Activated CD8-positive, alpha-beta memory T cell treated with anti-CD3 and anti-CD28 coated beads, Interleukin-2, amount 50 U/mL, for 4 hours (primary cell): Measurements from ENCODE around the gene IL1F10.

Experiments used
- DNase-seq: peaks from one replicate; pipeline ENCODE4 v3.0.0-alpha.2; 2020

The IL1F10 gene, protein sequence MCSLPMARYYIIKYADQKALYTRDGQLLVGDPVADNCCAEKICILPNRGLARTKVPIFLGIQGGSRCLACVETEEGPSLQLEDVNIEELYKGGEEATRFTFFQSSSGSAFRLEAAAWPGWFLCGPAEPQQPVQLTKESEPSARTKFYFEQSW

DNA sequence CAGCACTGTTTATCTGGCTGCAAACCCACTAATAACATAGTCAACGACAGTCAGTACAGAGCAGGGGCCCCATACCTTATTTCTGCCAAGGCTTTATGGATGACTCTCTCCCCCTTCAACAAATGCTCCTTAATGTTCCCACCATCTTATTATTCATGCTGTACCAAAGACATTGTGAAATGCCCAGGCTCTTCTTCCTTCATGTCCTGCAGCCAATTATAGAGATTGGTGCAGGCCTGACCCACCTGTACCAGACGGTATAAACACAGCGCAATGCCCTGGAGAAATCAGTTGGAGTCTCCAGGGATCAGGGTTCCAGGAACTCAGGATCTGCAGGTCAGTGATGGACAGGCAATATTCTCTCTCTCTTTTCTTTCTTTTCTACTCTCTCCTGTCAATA lies at the start of gene IL1F10:
Gene IL1F10 (plus strand): TSS at position 290 of the 400 bp plus-strand sequence. CDS start 4,769 bp downstream, outside the sequence.
- DNase-seq = no peak

DNA sequence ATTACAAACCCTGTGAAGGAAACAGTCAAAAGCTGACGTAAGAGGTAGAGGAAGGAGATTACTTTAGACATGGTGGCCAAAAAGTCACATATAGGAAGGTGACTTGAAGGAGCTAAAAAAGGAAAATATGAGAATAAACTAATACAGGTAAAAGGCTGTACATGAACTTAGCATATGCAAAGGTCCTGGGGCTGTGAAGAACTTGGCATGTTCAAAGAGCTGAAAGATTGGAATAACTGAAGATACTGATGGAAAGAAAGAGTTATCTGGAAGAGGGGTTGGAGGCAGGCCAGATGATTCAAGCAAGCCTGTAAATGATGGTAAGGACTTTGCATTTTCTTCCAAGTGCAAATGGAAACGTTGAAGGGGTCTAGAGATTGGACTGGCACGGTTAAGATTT lies 49.3 kb upstream of the IL1F10 start:
- no peak for DNase-seq

DNA sequence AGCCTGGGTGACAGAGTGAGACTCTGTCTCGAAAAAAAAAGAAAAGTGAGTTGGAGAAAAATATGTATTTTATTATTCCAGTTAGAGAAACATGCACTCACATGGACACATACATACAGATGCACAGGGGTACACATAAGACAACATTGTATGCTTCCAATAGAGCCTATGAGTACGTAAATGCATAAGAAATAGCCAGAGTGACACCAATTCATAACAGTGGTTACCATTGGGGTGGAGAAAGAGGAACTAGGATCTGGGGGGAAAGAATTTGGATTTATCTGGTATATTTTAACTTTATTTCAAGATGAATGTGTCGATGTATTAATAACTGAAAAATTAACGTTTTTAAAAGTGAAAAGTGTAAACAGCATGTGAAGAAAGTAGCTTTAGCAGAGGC lies 46.5 kb upstream of the IL1F10 start:
- DNase-seq = no peak

DNA sequence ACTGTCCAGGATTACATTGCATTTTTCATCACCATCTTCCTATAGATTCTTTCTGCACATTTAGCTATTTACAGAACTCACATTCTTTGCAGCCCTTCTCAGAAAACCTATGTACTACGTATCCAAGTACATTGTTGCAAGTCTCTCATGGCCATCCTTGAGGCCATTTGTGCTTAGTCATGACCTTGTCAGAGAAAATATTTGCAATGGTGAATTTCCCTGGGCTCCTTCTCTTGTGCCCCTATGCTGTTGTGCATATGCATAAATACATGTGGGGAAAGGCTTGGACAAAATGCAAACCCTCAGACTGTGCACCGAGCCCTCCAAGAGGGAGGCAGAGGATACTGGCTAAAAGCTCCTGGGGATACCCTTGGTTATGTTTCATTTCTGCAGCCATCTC lies 43.0 kb upstream of the IL1F10 start:
- DNase-seq = no peak

DNA sequence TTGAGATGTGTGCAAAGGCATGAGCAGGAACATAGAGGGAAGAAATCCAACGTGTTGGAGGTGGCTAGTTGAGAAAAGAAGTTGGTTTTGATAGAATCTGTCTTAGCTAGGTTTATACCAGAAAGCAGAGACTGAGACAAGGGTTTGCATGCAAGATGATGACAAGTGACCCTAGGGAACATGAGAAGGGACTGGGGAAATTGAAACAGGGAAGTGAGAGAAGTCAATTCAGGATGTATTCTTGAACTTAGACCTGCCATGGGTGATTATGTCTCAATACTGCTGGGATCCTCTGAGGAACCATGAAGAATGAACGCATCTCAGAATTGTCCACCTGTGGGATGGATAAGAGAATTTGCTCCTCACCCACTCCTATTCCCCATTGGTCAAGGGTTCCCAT lies 42.0 kb upstream of the IL1F10 start:
- DNase-seq = no peak

DNA sequence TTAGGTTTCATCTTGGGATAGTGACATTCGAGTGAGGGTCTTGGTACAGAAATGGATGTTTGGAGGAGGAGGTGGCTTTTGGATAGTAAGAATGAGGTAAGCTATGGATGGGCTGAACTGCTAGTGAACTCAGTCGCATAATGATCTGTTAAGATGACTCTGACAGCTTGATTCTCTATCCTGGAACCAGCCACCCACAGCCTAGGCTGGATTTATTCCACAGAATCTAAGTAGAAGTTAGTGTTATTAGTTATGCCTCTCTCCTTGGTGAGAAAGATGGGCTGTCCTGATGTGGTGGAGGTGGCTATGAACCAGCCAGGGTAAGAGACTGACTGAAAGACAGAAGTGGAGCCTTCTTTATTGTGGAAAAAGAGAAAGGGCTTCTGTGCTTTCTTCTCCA lies 40.1 kb upstream of the IL1F10 start:
- no peak for DNase-seq

DNA sequence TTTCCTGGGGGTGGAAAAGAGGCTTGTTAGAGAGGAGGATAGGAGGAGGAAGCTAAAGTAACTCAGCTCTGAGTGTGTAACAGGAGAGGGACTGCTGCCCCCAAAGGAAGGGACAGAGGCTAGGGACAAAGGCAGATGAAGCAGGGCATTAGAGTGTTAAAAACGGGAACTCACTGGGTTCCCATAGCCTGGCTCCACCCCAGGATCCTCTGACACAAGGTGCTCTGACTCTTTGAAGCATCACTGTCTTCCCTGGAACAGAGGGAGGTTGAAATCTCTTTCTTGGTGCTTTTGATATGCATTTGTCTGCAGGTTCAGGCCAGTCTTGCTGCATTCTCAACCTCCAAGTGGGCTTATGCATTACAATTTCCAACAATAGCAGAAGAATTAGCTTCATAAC lies 39.7 kb upstream of the IL1F10 start:
- DNase-seq = no peak

DNA sequence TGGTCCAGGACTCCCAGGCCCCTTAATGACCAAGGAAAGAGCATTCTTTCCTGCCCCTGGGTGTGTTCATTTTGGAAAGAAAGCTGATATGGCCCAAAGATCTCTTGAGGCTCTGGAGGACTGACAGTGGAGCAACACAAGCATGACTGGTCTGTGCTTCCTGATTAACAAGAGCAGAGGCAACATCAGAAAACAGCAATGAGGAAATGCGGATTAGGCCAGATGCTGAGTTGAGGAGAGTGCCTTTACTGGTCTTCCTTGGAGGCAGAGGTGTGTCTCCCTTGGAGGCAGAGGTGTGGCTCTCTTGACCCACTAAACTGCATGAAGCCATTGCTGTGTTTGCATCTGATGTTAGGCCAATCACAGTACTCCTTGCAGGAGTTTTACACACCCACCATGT lies 35.0 kb upstream of the IL1F10 start:
- DNase-seq = no peak

DNA sequence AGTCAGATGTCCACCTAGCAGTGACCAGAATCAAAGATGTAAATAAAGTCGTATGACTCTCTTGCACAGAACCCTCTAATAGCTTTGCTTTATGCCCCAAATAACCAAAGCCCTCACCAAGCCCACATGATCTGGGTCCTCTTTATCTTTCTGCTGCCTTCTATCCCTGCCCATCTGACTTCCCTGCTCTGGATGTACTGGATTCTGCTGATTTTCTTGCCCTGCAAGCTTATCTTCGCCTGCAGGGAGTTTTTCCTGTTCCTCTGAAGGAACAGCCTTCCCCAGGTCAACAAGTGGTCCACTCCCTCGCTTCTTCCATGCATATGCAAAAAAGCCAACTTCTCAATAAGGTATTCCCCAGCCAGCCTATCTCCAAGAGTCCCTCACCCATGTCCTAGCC lies 33.8 kb upstream of the IL1F10 start:
- DNase-seq = no peak

DNA sequence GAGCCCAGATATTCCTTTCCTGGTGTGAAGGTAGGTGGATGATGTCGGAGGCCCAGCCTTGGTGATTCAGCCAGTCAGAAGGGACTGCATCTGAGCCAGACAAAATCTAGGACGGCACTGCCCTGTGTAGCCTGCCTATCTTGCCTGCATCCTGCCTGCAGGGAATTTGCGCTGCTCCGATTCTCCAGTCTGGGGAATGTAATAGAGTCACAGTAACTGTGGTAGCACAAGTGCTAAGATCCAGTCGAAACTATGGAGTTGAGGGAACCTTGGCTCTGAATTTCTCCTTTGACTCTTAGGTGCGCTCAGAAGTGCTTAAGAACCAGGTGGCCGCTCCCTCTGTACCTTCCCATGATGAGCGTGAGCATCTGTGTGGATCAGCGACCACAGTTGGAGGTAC lies 31.0 kb upstream of the IL1F10 start:
- DNase-seq = no peak

DNA sequence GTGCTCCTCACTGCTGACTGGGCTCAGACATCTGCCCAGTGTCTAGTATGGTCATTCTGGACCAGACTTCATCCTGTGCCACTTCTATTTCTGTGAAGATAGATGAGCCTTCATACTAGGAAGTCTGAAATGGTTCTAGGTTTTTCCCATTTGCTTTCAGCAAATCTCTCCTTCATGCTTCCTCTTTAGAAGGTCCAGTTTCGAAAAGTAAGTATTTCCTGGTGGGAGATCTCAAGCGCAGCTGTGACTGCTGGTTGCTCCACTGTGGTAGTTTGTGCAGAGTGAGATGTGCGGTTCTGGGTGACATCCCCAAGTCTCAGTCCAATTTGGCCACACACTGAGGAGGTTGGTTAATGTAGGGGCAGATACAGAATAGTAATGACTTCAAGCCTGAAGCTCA lies 29.5 kb upstream of the IL1F10 start:
- no peak for DNase-seq

DNA sequence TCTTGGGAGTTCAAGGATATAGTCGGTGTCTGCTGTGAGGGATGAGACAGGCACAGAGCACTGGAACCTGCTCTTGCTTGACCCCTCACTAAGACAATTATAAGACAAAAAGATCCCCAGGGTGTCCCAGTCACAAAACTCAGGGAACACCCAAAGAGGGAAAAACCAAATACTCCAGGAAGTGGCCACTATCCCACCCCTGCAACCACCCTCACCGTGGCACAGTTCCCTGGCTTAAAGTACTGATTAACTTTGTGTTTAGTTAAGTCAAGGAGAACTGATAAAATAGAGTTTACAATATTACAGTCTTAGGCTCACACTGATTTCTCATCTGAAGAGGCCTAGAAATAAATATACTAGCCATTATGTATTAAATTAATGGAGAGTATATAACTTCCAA lies 28.6 kb upstream of the IL1F10 start:
- no peak for DNase-seq

DNA sequence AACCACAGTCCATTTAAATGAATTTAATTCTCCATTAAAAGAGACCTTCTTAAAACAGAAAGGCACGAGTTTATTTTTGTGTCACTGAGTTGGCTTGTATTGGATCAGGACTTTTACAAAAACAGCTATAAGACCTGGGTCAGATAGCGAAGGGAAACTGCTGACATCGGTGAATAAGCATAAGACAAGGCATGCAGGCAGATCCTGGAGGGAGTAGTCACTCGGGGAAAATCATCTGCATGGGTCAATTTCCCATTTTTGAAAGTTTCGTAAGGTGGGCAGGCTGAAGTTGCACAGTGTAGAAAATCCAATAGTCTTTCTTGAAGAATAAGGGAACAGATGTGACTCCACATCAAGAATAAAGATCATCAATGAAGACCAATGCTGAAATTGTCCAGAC lies 28.1 kb upstream of the IL1F10 start:
- DNase-seq = no peak

DNA sequence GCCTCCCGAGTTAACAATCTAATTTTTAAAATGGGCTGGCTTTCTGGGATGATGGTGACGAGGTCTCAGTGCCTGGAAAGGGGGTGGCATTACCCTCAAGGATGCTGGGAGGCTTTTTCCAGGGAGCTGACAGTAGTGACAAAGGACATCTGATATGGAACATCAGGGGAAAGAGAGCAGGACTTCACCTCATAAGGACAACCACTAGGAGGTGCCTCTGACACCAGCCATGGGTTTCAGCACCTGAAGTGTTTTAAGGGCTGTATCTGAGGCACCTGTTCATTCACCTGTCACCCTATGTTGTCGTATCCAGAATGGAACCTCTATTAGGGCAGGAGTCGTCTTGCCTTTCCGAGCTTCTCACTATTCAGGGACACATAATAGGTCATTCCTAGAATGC lies 25.9 kb upstream of the IL1F10 start:
- DNase-seq = no peak

DNA sequence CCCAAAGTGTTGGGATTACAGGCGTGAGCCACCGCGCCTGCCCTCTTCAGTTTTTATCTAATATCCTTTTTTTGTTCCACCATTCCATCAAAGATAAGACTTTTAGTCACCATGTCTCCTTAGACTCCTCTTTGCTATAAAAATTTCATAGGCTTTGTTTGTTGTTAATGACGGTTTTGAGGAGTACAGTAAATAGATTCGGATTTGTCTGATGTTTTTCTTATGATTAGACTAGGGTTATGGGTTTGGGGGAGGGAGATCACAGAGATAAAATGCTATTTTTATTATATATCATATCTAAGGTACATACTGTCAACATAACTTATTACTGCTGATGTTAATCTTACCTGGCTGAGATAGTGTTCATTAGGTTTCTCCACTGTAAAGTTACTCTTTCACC lies 21.3 kb upstream of the IL1F10 start:
- DNase-seq = no peak

DNA sequence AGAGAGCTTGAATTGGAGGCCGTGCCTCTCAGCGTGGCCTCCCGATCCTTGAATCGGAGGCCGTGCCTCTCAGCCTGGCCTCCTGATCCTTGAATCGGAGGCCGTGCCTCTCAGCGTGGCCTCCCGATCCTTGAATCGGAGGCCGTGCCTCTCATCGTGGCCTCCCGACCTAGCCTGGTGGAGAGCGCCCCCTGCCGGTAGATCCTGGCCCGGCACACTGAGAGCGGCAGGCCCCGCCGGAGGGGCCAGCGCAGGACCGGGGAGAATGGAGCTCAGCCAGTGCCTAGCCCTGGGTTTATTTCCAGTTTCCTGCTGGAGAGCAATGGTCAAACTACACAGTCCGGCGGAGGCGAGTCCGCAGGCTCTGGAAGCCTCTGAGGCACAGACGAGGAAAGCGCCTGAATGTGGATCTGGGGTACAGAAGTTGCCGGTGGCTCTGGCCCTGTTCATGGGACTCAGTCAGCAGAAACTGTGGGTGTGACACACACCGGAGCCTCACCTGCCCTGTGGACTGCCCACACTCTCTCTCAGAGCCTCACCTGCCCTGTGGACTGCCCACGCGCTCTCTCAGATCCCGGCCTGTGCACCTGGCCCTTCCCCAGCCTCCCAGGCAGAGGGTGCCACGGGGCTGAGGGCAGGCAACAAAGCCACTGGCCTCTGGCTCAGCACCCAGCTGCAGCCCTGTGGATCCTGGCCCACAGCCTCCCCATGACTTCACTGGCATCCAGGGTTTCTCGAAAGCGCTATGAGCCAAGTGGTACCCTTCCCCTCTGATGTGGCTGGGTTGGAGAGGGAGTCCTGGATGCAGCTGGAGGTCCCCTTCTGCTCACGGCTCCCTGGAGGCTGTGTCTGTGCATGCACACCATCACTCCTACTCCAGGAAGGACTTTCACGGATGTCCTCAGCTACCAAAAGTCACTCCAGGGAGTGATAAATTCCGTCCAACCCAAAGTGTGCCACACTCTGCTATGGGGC lies 16.6 kb upstream of the IL1F10 start:
- DNase-seq = no peak

DNA sequence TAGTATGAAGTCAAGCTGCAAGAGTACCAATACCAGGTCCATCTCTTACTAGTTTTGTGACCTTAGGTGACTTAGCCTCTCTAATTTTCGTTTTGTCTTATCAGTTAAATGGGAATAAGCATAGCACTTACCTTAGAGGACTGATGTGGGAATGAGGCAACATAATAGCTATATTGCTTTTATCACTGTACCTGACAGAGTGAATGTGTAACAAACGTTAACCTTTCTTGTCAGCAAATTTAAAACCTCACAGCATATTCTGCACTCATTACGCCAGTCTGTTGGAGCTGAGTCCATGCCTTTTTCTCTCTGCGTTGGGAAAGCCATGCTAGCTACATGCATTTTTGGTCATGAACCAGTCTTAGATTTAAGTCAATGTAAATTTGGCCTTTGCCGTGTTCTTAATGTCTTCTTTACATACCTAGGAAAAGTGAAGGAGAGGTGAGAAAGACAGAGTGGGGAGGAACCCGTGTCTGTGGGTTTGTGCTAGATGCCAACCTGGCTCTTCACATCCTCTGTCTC lies 15.3 kb upstream of the IL1F10 start, which contains the start of gene IL36B:
Gene IL36B (minus strand): TSS at position 472 of the 522 bp plus-strand sequence.
- DNase-seq = no peak

DNA sequence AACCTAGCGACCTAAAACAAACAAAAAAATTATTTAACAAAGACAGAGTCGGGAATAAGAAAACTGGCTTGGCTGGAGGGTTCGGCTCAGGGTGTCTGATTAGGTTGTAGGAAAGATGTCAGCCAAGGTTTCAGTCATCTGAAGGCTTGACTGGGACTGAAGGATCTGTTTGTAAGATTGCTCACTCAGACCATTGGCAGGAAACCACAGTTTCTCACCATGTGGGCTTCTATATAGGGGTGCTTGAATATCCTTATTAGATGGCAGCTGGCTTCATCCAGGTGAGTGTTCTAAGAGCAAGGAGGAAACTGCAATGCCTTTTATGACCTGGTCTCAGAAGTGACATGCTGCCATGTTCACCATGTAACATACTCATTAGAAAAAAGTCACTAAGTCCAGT lies 14.1 kb upstream of the IL1F10 start:
- no peak for DNase-seq

DNA sequence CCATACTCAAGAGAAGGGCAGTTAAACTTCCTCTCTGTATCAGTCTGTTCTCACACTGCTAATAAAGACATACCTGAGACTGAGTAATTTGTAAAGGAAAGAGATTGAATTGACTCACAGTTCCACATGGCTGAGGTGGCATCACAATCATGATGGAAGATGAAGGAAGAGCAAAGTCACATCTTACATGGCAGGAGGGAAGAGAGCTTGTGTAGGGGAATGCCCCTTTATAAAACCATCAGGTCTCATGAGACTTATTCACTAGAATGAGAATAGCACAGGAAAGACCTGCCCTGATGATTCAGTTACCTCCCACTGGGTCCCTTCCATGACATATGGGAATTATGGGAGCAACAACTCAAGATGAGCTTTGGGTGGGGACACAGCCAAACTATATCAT lies 13.7 kb upstream of the IL1F10 start:
- DNase-seq = no peak

DNA sequence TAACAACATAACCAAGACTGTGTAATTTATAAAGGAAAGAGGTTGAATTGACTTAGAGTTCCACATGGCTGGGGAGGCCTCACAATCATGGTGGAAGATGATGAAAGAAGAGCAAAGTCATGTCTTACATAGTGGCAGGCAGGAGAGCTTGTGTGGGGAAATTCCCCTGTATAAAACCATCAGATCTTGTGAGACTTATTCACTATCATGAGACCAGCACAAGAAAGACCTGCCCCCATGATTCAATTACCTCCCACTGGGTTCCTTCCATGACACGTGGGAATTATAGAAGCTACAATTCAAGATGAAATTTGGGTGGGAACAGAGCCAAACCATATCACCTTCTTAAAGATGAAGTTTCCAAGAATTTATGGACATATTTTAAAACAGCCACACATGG lies 11.2 kb upstream of the IL1F10 start:
- no peak for DNase-seq

DNA sequence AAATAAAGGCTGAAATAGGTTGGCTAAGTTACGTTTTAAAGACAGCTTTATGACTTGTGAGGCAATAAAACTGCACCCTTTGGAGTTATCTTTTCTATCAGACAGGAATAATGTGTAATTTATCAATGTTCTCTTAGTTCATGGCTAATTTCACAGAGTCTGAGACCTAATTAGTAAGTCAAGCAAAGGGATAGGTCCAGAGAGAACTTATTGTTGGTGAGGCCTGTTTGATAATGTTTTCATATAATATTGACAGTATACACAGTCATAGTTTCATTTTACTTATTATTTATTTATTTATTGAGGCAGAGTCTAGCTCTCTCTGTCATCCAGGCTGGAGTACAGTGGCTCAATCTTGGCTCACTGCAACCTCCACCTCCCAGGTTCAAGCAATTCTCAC lies 10.7 kb upstream of the IL1F10 start:
- no peak for DNase-seq

DNA sequence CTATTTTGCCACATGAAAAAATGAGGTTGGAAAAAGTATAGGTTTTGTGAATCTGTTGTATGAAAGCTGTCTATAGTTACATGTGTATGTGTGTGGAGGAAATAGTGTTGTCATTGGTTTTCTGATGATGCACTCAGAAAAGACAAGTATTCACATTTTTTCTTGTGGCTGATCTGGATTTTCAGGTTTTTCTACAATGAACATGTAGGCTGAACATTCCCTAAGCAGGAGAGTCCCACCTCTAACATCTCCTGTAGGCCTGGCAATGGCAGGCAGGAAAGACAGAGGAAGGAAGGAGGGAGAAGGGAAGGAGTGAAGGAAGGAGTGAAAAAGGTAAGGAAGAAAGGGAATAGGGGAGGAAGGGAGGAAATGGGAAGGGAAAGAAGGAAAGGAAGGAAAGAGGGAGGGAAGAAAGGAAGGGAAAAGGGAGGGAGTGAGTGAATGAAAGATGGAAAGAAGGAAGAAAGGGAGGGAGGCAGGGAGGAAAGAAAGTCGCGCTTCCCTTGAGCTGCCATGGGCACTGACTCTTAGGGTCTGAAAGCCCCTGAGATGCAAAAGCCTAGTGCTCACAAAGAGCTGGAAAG lies 9.3 kb upstream of the IL1F10 start:
- no peak for DNase-seq

DNA sequence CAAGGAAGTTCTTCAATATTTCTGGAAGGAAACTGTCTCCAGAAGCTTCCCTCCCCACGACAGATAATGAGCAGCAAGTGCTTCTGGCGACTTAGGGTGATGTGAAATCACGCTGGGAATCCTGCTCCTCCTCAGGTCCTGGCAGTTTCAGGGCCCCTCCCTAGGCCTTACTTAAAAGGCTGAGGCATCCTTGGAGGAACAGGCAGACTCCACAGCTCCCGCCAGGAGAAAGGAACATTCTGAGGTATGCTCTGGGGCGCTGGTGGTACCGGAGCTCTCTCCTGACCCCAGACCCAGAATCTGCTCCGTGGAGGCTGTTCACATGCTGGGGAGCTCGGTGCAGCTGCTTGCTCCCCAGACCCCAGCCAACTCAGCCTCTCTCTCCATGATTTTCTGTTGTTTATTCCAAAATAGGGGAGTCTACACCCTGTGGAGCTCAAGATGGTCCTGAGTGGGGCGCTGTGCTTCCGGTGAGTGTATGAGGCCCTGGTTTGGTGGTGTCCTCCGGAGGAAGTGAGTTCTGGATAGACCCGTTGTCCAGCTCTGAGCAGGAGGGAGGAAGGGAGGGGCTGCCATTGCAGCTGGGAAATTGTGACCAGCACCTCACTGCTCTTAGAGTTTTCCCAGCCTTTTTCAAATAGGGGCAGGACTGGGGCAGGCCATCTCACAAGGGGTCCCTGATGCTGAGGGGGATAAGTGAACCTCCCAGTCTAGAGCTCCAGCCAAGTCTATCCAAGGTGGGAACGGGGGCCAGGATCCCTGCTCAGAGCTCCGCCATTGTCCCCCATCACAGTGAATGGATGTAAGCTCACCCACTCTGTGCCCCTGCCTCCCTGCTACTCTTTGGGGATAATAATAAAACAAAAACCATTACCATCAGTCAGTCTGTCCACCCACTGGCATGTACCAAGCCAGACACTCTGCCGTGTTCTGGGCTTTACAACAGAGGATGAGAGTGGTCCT lies 8.5 kb upstream of the IL1F10 start, which contains the start of gene IL36RN:
Gene IL36RN (plus strand): TSS at position 201 of the 963 bp plus-strand sequence. CDS start 241 bp downstream, at position 442.
- DNase-seq = no peak
